HG02981 (cell line): ENCODE results near the gene GSTM2.
"Not testable (repeated sequence)": the region's sequence is repeated elsewhere in the genome, so short reads cannot be mapped to it uniquely, and the experiment has no call there.

Source experiments
- ATAC-seq: cut with Tn5 transposase; IDR thresholded peaks from one replicate; pipeline ENCODE4 v1.9.1; 2021; ENCODE audit warnings: mild to moderate bottlenecking, moderate library complexity; ENCODE audit not compliant: unreplicated experiment

The GSTM2 gene

GRCh38 chr1:109643385-109644230 lies 24.2 kb upstream of the GSTM2 start:
- peak; percentile 84 for ATAC-seq

- ATAC-seq = no peak
Observed at GRCh38 chr1:109644670-109645069, 23.2 kb upstream of the GSTM2 start.

GRCh38 chr1:109649491-109649914 lies 18.4 kb upstream of the GSTM2 start:
- ATAC-seq = no peak

- ATAC-seq = no peak
Observed at GRCh38 chr1:109650609-109651008, 17.2 kb upstream of the GSTM2 start.

GRCh38 chr1:109652402-109652801 lies 15.5 kb upstream of the GSTM2 start:
- ATAC-seq = no peak

GRCh38 chr1:109653306-109653705 lies 14.6 kb upstream of the GSTM2 start:
- ATAC-seq = no peak

- no peak for ATAC-seq
Observed at GRCh38 chr1:109654519-109654918, 13.3 kb upstream of the GSTM2 start.

GRCh38 chr1:109655615-109656519 lies 12.0 kb upstream of the GSTM2 start, which contains the start of gene GSTM4:
TSS of gene GSTM4 (plus strand) at chr1:109656099. CDS start at chr1:109656390, 291 bp downstream.
- ATAC-seq = peak; percentile 86

- ATAC-seq = no peak
Observed at GRCh38 chr1:109657395-109657794, 10.5 kb upstream of the GSTM2 start.

- ATAC-seq = no peak
Observed at GRCh38 chr1:109657970-109658369, 9.9 kb upstream of the GSTM2 start.

- ATAC-seq = no peak
Observed at GRCh38 chr1:109658533-109659042, 9.3 kb upstream of the GSTM2 start.

- ATAC-seq = no peak
Observed at GRCh38 chr1:109659145-109659544, 8.7 kb upstream of the GSTM2 start.

GRCh38 chr1:109659997-109660690 lies 7.7 kb upstream of the GSTM2 start:
- no peak for ATAC-seq

GRCh38 chr1:109660691-109661026 lies 7.2 kb upstream of the GSTM2 start:
- ATAC-seq = not testable (repeated sequence)

GRCh38 chr1:109661391-109661790 lies 6.5 kb upstream of the GSTM2 start:
- ATAC-seq = no peak

- no peak for ATAC-seq
Observed at GRCh38 chr1:109664671-109665070, 3.2 kb upstream of the GSTM2 start.

- ATAC-seq = peak; percentile 21
Observed at GRCh38 chr1:109668123-109668775, 392 bp downstream of the GSTM2 start.

- ATAC-seq = no peak
Observed at GRCh38 chr1:109669246-109669948, 1.5 kb downstream of the GSTM2 start.

- not testable (repeated sequence) for ATAC-seq
Observed at GRCh38 chr1:109669949-109670302, 2.1 kb downstream of the GSTM2 start.

GRCh38 chr1:109671067-109671466 lies 3.2 kb downstream of the GSTM2 start:
- ATAC-seq = no peak
